Measurements from ENCODE around the gene GPR37. TPM values are rescaled to one million over a fixed set of nuclear protein-coding genes. Genes with fewer than 3 reads are reported as not detected.

The GPR37 gene
- total RNA-seq, 1 donor = under 0.01 TPM

- no peaks in the 10 kb centered on the region for H3K4me1 ChIP-seq (ENCODE audit: insufficient read depth, low read length)
- H2AFZ ChIP-seq (ENCODE audit: low read length) = no peak overlapping the region
- H3K79me2 ChIP-seq (ENCODE audit: insufficient read depth, low read length) = no peaks in the 10 kb centered on the region
- H3K4me3 ChIP-seq (ENCODE audit: insufficient read depth, low read length) = no peak overlapping the region
- TF ChIP-seq CTCF (IDR thresholded peaks at IDR 0.05; ENCODE audit: extremely low read depth, low read depth, low read length) = no peak
- H3K27ac ChIP-seq (ENCODE audit: low read depth, low read length) = no peak overlapping the region
- H3K36me3 ChIP-seq (ENCODE audit: insufficient read depth, low read length) = no peaks in the 10 kb centered on the region
- no peaks in the 10 kb centered on the region for H3K9me3 ChIP-seq (ENCODE audit: low read depth, low read length)
- no peak for DNase-seq (ENCODE audit: insufficient read length, low spot score, missing footprints)
- no peak overlapping the region for H3K4me2 ChIP-seq (ENCODE audit: insufficient read depth, low read length)
- no peaks in the 10 kb centered on the region for H4K20me1 ChIP-seq (ENCODE audit: insufficient read depth, low read length)
- H3K27me3 ChIP-seq (ENCODE audit: insufficient read depth, low read length) = no peaks in the 10 kb centered on the region
Observed at GRCh38 chr7:124773339-124773738, 7.7 kb upstream of the GPR37 start.

- no peak for TF ChIP-seq CTCF (IDR thresholded peaks at IDR 0.05; ENCODE audit: extremely low read depth, low read depth, low read length)
- no peak overlapping the region for H3K4me3 ChIP-seq (ENCODE audit: insufficient read depth, low read length)
- H3K79me2 ChIP-seq (ENCODE audit: insufficient read depth, low read length) = no peaks in the 10 kb centered on the region
- no peak overlapping the region for H3K4me2 ChIP-seq (ENCODE audit: insufficient read depth, low read length)
- DNase-seq (ENCODE audit: insufficient read length, low spot score, missing footprints) = no peak
- H3K27me3 ChIP-seq (ENCODE audit: insufficient read depth, low read length) = peaks cover 16% of the 10 kb centered on the region
- no peaks in the 10 kb centered on the region for H3K9me3 ChIP-seq (ENCODE audit: low read depth, low read length)
- no peaks in the 10 kb centered on the region for H3K36me3 ChIP-seq (ENCODE audit: insufficient read depth, low read length)
- peaks cover 3% of the 10 kb centered on the region for H3K4me1 ChIP-seq (ENCODE audit: insufficient read depth, low read length)
- H4K20me1 ChIP-seq (ENCODE audit: insufficient read depth, low read length) = no peaks in the 10 kb centered on the region
- no peak overlapping the region for H3K27ac ChIP-seq (ENCODE audit: low read depth, low read length)
- no peak overlapping the region for H2AFZ ChIP-seq (ENCODE audit: low read length)
Observed at GRCh38 chr7:124769136-124769535, 3.5 kb upstream of the GPR37 start.

- Histone ChIP-seq H2AFZ (ENCODE audit: low read length) (no peak overlapping the region), H3K4me1 (ENCODE audit: insufficient read depth, low read length) (peaks cover 3% of the 10 kb centered on the region)
- no peak for TF ChIP-seq CTCF (IDR thresholded peaks at IDR 0.05; ENCODE audit: extremely low read depth, low read depth, low read length)
Observed at GRCh38 chr7:124768525-124768924, 2.9 kb upstream of the GPR37 start.

DNA sequence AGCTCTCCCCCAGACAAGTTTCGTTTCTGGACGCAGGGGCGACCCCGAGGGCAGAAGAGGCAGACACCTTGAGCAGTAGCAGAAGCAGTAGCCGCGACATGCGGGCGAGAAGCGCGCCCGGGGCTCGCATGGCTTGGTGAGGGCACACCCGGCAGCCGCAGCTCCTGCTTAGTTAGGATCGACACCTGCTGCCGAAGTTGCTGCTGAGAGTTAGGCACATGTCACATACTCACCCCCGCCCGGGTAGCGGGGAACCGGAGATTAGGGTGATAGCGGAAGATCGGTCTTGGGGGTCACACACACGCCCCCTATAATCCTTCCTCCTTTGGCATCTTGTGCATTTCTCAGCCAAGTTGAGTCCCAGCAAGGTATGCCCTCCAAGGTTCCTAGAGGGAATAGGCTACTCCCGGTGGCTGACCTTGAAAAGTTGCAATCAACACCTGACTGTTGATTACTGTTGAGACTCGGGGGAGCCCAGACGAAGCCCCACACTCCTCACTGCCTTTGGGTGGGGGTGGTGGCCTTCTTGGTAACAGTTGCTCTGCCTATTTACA is 668 bp downstream of the GPR37 start:
- Histone ChIP-seq H3K9me3 (ENCODE audit: low read depth, low read length) (no peaks in the 10 kb centered on the region), H4K20me1 (ENCODE audit: insufficient read depth, low read length) (no peaks in the 10 kb centered on the region), H3K36me3 (ENCODE audit: insufficient read depth, low read length) (no peaks in the 10 kb centered on the region), H3K4me1 (ENCODE audit: insufficient read depth, low read length) (peaks cover 3% of the 10 kb centered on the region), H3K79me2 (ENCODE audit: insufficient read depth, low read length) (no peaks in the 10 kb centered on the region), H3K4me2 (ENCODE audit: insufficient read depth, low read length) (peak overlapping the region; percentile 73), H3K4me3 (ENCODE audit: insufficient read depth, low read length) (peak overlapping the region; percentile 68), H3K27me3 (ENCODE audit: insufficient read depth, low read length) (peaks cover 24% of the 10 kb centered on the region), H2AFZ (ENCODE audit: low read length) (peak overlapping the region; percentile 85), H3K27ac (ENCODE audit: low read depth, low read length) (no peak overlapping the region)
- DNase-seq (ENCODE audit: insufficient read length, low spot score, missing footprints) = peak; percentile 68
- no peak for TF ChIP-seq CTCF (IDR thresholded peaks at IDR 0.05; ENCODE audit: extremely low read depth, low read depth, low read length)

More at GRCh38 chr7:124768525-124768924, 2.9 kb upstream of the GPR37 start:
- H3K27me3 ChIP-seq (ENCODE audit: insufficient read depth, low read length) = peaks cover 22% of the 10 kb centered on the region
- no peak for DNase-seq (ENCODE audit: insufficient read length, low spot score, missing footprints)
- no peak overlapping the region for H3K4me2 ChIP-seq (ENCODE audit: insufficient read depth, low read length)
- H3K27ac ChIP-seq (ENCODE audit: low read depth, low read length) = no peak overlapping the region
- no peak overlapping the region for H3K4me3 ChIP-seq (ENCODE audit: insufficient read depth, low read length)
- H3K79me2 ChIP-seq (ENCODE audit: insufficient read depth, low read length) = no peaks in the 10 kb centered on the region
- H4K20me1 ChIP-seq (ENCODE audit: insufficient read depth, low read length) = no peaks in the 10 kb centered on the region
- no peaks in the 10 kb centered on the region for H3K9me3 ChIP-seq (ENCODE audit: low read depth, low read length)
- no peaks in the 10 kb centered on the region for H3K36me3 ChIP-seq (ENCODE audit: insufficient read depth, low read length)
